Dermis microvascular lymphatic vessel endothelial cell (primary cell): ENCODE results near the gene ECE1. TPM values are rescaled to one million over a fixed set of nuclear protein-coding genes. Genes with fewer than 3 reads are reported as not detected.
"Not testable (repeated sequence)": the region's sequence is repeated elsewhere in the genome, so short reads cannot be mapped to it uniquely, and the experiment has no call there.

Source experiments
- DNase-seq, 2 donors: peaks; one replicate each; pipeline versions ENCODE4 v3.0.0 to v3.0.0-alpha.2; 2010; ENCODE audit warnings: low read depth in 2 of 2
- total RNA-seq: library from RNA; depleted of rRNA; stranded (reverse); fragments of >200 nt; gene quantifications from 2 replicates; pipeline ENCODE4 v1.2.1, GENCODE V29; 2014

The ECE1 gene
- total RNA-seq, 1 donor from 2014 or later = 105 TPM

DNA sequence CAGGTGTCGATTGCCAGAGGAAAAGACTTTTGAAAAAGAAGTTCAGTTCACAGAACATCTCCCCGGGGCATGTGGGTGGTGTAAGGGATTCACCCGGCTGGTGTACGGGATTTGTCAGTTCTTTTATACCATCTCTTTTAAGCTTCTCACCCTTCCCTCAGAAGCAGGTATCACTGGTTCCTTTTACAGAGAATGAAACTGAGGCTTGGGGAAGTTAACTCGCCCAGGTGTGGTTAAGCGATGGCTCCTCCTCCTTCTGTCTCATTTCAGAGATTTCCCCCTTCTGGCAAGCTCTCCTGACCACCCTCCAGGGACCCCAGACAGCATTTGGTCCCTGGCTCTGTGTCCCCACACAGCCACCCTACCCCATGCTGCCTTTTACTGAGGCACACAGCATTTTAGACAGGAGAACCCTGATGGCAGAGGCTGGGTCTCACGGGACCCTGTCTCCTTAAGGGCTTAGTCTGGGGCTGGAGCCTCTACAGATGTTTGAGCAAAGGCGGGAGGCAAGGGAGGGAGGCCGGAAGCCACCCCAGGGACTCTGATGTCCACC lies 2.8 kb upstream of the ECE1 start:
- no peak for DNase-seq

DNA sequence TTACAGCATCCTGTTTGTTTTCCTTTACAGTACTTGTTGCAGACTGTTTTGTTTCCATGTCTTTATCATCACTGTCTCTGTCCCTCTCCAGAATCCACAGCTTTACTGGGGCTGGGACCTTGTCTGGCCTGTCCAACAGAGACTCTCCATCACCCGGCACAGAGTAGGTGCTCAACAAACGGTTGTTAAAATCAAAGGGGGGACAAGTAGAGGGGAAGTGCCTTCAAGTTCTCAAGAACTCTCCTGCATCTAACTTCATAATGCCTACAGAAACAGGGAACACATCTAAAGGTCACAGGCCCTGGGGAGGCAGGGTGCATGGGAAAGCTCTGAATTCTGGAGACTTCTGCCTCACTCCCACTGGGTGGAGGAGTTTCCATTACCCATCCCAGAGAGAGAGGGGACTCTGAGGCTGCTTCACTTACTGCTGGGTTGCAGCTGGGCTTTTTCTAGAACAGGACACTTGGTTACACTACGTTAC lies 2.3 kb upstream of the ECE1 start:
- no peak for DNase-seq

DNA sequence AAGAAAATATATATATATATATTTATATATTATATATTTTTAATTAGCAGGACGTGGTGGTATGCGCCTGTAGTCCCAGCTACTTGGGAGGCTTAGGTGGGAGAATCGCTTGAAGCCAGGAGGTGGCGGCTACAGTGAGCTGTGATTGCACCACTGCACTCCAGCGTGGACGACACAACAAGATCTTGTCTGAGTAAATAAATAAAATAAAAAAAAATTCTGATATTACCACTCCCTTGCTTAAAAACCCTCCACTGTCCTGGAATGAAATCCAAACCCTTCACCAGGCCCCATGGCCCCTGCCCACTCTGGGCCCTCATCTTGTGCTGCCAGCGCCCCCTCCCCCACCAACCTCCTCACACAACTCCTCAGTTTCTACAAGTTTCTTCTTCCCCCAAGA lies 1.7 kb upstream of the ECE1 start:
- DNase-seq = no peak

DNA sequence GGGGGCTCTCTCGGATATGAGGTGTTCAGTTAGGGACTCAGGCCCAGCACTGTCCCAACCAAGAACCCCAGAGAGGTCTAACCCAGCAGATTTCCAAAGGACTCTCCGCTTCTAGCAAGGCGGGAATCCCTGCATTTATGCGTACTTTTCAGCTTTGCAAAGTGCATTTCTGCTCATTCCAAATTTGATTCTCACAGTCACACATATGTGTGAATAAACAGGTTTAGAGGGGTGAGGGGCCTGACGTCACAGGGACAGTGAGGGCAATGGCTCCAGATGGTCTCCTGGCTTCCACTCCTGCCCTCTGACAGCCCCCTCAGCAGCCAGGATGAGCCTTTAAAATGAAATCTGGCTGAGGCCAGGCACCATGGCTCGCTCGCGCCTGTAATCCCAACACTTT lies 921 bp upstream of the ECE1 start:
- DNase-seq = no peak

DNA sequence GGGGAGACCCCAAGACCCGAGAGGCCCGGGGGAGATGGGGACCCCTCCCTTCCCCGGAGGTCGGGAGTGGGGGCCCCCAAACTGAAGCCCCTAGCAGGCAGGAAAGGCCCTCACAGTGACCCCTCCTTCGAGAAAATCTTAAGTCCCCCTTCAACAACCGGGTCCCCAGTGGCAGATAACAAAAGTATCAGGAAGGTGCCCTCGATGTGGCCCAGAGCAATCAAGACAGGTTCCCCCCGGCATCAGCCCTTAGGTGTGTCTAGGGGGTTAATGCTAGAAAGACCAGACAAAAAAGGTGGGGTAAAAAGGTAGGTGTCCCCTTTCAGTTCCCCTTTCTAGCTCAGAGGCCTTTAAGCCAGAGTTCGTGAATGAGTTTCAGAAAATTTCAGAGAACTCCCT lies 282 bp upstream of the ECE1 start:
- DNase-seq = no peak

DNA sequence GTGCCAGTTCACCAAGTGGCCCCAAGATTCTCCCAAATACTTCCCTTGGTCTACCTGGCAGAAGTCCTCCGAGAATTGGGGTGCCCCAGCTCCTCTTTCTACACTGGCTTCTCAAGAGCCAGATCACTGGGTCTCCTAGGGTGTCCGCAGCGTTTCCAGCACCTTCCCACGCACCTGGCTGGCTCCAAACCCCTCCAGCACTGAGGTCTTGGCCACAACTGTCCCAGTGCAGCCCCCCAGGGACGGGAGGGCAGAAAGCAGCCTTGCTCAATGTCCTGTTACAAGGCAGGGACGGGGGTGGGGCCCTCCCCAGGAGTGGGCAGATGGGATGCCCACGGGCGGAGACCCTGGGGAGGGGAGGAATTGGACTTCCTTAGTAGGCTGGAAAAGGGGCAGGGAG lies 1.1 kb downstream of the ECE1 start:
- no peak for DNase-seq

DNA sequence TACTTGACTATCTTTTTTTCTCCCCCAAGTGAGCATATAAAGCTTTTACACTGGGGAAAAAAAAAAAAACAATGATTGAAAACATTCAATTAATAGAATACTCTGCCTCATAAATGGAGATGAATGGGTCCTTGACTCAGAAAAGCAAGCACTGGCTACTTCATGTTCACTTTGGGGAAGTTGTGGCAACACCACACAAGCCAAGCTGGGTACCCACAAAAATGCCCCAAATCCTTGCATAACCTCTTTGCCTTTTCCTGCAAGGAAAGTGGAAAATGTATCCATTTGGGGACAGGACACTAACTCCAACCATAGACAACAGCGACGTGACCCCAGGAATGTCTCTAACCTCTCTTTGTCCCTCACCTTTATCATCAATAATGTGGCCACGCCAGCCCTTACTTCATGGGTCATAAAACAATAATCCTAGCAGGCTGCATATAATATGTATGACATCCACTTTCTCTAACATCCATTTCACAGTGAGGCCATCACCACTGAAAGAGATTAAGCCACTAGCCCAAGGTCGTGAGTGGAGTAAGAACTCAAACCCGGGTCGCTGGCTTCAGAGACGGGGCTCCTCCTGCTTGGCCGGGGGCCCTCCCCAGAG lies 2.3 kb downstream of the ECE1 start:
- DNase-seq = no peak

DNA sequence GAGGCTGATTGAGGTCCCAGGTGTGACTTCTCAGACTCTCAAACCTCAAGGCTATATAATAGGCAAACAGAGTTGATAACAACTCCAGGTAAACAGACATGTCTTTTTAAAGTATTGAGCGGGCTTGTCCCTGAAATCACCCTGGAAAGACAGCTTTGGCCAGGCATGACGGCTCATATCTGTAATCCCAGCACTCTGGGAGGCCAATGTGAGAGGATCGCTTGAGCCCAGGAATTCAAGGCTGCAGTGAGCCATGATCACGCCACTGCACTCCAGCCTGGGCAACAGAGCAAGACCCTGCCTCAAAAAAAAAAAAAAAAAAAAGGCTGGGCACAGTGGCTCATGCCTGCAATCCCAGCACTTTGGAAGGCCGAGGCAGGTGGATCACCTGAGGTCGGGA lies 4.9 kb downstream of the ECE1 start:
- DNase-seq = not testable (repeated sequence)

DNA sequence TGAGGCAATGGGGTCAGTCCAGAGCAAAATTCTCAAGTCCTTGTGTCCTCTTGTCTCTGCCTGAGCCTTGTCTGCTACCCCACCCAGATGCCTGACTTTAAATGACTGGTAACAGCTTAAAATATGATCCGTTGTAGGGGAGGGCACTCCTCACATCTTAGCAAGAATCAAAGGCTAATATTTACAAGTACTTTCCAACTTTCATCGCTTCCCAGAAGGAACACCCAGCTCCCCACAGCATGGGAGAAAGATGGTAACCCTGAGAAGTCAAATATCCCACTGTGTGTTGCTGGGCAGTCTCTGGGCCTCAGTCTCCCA lies 5.2 kb downstream of the ECE1 start:
- DNase-seq = no peak

DNA sequence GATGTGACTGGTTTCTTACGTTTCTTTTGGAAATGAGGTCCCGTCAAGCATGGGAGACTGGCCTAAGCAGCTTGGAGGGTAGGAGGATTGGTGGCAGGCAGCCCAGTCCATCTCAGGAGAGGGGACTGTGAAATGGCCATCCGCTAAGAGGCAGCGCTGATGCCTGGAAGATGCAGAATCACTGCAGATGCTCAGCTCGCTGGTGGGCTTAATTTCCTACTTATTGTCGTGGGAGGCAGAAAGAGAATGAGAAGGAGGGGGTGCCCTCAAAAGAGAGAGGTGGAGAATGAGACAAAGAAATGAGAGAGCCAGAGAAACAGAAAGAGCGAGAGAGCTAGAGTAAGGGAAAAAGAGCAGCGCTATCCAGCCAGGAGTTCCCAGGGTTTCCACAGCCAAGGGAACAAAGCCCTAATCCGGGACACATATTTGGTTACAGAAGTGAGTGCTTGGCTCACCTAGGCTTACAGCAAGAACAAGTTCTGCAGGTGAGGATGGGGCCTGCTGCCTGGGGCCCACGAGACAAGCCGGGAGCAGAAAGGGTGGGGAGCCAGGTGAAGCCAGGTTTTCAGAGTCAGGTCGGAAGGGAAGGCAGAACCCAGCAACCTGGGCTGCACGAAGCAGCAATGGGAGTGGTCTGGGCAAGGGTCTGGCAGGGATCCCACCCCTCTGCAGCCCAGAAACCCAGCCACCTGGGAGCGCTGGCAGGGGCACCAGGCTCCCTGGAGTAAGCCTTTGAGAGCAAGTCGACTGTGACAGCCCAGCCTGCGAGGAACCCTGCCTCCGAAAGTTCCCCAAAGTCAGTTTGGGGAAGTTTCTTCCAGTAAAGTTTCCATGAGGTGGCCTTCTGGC lies 5.8 kb downstream of the ECE1 start:
- no peak for DNase-seq

DNA sequence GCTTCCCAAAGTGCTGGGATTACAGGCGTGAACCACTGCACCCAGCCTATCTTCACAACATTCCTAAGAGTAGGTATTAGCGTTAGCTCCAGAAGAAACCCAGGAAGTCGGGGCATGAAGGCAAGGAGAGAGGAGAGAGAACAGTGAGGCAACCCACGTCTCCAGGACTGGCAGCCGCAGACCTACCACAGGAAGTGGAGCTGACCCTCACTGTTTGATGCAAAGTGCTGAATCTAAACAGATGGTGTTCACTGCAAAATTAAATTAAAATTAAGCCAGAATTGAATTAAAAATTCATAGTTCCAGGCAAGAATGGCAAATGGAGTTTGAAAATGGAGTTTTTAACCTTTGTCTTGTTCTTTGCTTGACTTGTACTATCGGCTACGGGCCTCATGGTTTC lies 6.7 kb downstream of the ECE1 start:
- no peak for DNase-seq

DNA sequence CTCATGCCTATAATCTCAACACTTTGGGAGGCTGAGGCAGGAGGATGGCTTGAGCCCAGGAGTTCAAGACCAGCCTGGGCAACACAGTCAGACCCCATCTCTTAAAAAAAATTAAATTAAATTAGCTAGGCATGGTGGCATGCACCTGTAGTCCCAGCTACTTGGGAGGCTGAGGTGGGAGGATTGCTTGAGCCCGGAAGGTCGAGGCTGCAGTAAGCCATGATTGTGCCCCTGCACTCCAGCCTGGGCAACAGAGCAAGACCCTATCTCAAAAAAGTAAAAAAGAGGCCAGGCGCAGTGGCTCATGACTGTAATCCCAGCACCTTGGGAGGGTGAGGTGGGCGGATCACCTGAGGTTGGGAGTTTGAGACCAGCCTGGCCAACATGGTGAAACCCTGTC lies 8.2 kb downstream of the ECE1 start:
- not testable (repeated sequence) for DNase-seq

DNA sequence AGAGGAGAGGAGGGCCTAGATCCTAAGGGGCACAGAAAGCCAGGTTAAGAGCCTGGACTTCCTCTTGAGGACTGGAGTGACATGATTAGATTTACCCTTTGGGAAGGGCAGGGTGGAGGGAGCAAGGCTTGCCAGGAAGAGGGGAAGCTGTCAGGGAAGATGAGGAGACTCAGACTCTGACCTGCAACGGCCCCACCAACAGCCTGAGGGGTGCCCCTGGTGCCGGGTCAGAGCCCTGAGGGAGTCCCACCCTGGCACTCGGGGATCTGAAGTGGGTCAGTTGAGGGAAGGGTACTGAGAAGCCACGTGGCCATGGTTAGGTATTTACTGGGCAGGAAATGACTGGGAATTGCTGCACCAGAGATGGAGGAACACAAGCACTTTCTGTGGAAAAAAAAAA lies 9.8 kb downstream of the ECE1 start:
- DNase-seq = peak in 1 of 2 donors; percentile 62

DNA sequence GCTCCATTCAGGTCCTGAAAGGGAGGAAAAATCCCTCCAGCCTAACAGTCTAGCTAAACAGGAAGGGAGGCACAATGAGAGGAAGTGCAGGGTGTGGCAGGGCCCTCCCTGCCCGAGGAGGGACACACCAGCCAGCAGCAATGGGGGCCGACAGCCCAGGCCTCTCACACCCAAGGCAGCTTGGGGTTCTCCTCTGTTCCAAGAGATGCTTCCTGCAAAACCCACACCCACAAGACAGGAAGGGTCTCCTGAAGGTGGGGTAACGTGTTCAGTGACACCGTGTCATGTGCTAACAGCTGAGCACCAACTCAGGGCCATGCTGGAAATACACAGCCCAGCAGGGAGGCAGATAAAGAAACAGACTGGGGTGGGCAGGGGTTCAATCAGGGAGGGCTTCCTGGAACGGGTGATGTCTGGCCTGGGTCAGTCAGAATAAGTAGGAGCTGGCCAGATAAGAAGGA lies 10.2 kb downstream of the ECE1 start:
- peak; percentile 75 to 94 for DNase-seq

DNA sequence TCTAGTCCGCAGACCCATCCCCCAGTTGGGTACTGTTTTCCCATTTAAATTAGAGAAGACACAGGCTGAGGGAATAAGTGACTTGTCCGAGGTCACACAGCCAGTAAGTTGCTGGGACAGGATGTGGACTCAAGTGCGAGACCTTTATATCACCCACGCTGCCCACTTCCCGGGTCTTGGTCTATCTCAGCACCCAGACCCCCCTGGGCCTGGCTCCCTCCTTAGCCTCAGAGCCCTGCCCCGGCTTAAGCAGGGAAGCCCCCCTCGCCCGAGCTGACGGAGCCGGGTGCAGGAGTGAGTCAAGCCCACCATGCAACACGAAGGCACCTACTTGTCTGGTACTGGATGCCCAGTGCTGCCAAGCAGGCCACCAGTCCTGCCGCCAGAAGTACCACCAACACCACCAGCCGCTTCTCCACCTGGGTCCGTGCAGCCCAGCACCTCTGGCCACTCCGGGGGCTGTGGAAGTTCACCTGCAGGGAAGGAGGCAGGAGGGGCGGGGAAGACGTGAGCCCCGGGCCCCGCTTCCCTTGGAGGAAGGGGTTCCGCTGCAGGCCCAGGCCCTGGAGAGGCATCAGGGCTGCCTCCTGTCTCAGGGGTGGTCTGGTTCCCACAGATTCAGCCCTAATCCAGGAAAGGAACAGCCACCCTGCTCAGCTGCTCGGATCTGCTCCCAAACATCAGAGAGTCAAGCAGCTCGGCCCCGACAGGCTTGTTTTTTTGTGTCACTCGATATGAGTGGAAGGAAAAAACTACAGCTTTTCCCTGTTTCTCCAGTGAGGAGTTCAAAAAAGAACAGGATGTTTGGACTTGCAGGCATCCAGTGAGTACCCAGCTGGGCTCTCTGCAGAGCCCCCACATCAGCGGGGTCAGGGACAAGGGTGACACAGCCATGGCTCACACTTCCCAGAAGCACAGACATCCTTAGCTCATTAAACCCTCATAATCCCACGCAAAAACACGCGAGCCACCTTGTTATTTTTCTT lies 11.1 kb downstream of the ECE1 start:
- DNase-seq = peak in 1 of 2 donors; percentile 84

DNA sequence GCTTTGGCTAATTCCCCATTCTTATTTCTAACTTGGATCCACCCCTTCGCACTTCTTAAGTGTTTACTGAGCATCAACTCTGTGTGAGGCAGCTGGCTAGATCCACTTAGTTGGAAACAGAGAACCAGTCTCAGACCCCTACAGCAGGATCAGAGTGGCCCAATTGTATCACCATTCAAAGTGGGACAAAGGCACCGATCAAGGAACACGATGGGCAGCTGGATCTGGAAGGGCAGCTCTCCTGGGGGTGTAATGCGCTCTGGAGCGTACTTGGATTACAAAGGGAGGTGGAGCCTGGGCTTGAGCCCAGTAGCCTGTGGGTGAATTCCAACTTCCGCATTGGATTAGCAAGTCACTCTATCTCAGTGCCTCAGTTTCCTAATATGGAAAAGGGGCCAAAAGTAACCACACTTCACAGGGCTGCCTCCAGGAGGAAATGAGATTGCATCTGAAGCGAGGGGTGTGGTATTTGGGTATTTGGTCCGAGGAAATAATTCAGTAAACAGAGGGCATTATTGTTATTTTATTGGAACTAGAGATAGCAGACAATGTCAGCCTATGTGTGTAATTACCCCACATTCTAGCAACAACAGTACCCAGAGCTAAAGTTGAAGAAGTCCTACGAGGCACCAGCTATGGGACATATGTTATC lies 11.9 kb downstream of the ECE1 start:
- peak in 1 of 2 donors; percentile 85 for DNase-seq

DNA sequence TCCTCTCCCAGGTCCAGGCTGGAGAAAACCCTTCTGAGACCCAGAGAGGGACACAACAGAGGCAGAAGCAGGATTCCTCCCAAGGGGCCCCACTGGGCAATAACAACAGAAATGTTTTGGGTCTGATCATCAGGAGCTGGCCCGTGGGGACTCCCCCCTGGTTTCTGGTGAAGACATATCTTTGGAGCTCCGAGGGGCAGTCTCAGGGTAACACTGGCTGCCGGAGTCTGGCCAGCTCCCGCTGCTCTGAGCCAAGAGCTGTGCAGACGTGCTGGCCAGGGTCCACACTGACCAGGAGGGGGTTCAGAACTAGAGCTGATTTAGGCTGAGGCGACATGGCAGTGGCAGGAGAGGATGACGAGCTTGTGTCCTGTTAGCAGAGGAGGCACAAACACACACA lies 13.1 kb downstream of the ECE1 start:
- DNase-seq = peak in 1 of 2 donors; percentile 32

DNA sequence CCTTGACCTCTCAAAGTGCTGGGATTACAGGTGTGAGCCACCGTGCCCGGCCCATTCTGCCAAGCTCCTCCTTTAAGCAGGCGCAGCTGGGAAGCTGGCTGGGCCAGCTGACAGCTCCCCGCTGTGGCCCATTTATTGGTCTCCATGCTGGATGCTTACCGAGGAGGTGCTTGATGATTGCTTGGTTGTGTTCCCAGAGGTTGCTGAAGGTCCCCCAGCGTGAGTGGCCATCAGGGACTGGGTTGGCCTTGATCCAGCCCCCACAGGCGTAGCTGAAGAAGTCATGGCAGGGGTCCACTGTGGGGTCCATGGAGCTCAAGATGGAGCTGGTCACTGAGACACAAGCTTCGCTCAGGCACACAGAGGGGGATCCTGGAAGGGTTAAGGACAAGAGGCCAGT lies 17.7 kb downstream of the ECE1 start:
- no peak for DNase-seq

DNA sequence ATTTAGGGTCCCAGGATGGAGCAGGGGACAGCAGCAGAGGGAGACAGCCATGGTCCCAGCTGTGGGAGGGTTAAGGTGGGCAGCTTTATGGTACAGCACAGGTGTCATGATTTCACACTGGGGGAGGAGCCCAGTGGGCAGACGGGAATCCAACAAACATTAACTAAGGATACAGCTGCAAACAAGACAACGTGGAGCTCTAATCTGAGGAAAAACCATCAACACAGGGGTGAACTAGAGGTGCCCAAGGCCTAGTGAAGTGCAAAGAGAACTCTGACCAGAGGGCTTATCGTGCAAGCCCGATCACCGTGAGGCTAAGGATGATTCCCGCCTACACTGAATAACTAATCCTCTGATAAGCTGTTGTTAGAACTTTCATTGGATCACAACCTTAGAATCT lies 18.7 kb downstream of the ECE1 start:
- DNase-seq = no peak

DNA sequence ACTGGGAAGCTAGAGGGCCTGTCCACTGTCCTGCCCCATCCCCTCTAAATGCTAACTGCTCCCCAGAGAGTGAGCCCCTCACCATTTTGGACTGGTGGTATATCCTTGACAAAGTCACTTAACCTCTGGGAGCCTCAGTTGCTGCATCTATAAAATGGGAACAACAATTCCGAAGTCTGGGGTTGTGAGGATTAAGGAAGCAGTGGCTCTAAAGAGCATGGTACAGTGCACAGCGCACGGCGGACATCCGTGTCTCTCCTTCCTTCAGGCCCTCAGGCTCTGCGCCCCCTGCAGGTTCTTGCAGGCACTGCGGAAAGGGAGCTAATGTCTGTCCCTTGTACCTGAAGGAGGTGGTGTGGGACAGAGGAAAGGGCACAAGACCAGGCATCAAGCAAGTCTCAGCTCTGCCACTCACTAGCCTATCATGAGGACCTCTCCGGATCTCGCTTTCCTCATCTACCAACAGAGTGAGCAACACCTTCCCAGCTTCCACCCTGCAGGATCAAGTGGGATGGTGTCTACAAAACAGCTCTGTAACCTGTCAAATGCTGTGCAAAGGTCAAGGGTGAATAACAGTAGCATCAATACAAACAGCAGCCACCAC lies 20.1 kb downstream of the ECE1 start:
- peak in 1 of 2 donors; percentile 83 for DNase-seq
